Immature natural killer cell (primary cell): ENCODE measurements around the gene NCOA3. TPM values are rescaled to one million over a fixed set of nuclear protein-coding genes. Genes with fewer than 3 reads are reported as not detected.
"Not testable (repeated sequence)": the region's sequence is repeated elsewhere in the genome, so short reads cannot be mapped to it uniquely, and the experiment has no call there.

Experiments used
- DNase-seq, 3 donors: peaks; one replicate each; pipeline ENCODE4 v3.0.0; 2022; ENCODE audit warnings: mixed read lengths in 1 of 3
- H3K27ac Mint-ChIP-seq, 6 donors: one replicate each; pipeline ENCODE4 v1.8.0; 2020; ENCODE audit warnings: mixed read lengths in 6 of 6, mild to moderate bottlenecking in 5 of 6, inconsistent platforms in 4 of 6, moderate library complexity in 3 of 6
- H3K27me3 Mint-ChIP-seq, 3 donors: one replicate each; pipeline ENCODE4 v1.8.0; 2020 to 2021; ENCODE audit warnings: low read depth in 3 of 3, mild to moderate bottlenecking in 3 of 3, mixed read lengths in 3 of 3, moderate library complexity in 3 of 3, inconsistent platforms in 1 of 3
- H3K36me3 Mint-ChIP-seq, 3 donors: one replicate each; pipeline ENCODE4 v1.8.0; 2020; ENCODE audit warnings: mixed read lengths in 3 of 3, inconsistent platforms in 2 of 3, mild to moderate bottlenecking in 2 of 3
- H3K4me1 Mint-ChIP-seq, 2 donors: one replicate each; pipeline ENCODE4 v1.8.0; 2020; ENCODE audit warnings: inconsistent platforms in 2 of 2, mild to moderate bottlenecking in 2 of 2, mixed read lengths in 2 of 2, moderate library complexity in 1 of 2
- H3K4me3 Mint-ChIP-seq, 5 donors: one replicate each; pipeline ENCODE4 v1.8.0; 2020; ENCODE audit warnings: mild to moderate bottlenecking in 5 of 5, mixed read lengths in 5 of 5, inconsistent platforms in 3 of 5, moderate library complexity in 3 of 5
- H3K9me3 Mint-ChIP-seq, 6 donors: one replicate each; pipeline ENCODE4 v1.8.0; 2020; ENCODE audit warnings: mild to moderate bottlenecking in 6 of 6, mixed read lengths in 6 of 6, inconsistent platforms in 4 of 6, moderate library complexity in 3 of 6
- polyA plus RNA-seq, 3 donors: library from polyadenylated mRNA; unstranded; fragments of 300-500 nt; fragmentation: Illumina TruSeq; gene quantifications; one replicate each; pipeline ENCODE4 v1.2.3, GENCODE V29; 2021

Gene NCOA3
- polyA plus RNA-seq, 3 donors from 2014 or later, result 2.9 to 19.1 (median 5.7) TPM

DNA sequence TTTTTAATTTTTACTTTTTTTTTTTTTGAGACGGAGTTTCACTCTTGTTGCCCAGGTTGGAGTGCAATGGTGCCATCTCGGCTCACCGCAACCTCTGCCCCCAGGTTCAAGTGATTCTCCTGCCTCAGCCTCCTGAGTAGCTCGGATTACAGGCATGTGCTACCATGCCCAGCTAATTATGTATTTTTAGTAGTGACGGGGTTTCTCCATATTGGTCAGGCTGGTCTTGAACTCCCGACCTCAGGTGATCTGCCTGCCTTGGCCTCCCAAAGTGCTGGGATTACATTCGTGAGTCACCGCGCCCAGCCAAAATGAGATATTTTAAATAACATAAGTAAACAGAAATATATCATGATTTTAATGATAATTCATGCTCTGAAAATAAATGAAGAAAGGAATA is 1.6 kb upstream of the NCOA3 start:
- H3K27ac Mint-ChIP-seq, result peak overlapping the region in 4 of 6 donors; percentile 81 to 94 (median 91)

DNA sequence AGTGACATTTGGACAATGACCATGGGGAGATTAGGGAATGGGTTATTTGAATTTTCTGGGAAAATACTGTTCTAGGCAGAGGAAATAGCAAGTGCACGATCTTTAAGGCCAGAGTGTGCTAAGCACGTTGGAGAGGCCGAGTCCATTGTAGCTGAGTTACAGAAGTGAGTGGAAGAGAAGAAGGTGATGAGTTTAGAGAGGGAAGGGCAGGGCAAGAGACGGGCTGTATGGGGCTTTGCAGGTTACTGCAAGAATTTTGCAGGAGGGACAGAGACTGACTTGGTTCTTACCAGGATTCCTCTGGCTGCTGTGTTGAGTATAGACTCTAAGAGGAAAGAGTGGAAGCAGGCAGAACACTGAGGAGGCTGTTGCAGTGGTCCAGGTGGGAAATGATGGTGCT is 1.1 kb upstream of the NCOA3 start:
- Mint-ChIP-seq H3K4me1 (peaks cover 26 to 37% of the 10 kb centered on the region in 2 donors), H3K36me3 (no peaks in the 10 kb centered on the region), H3K9me3 (no peaks in the 10 kb centered on the region), H3K4me3 (peak overlapping the region; percentile 83 to 98 (median 88)), H3K27ac (peak overlapping the region; percentile 81 to 94 (median 91)), H3K27me3 (peaks cover 2 to 13% (median 6%) of the 10 kb centered on the region in 3 donors)
- peak in 1 of 3 donors; percentile 4 for DNase-seq

More for the DNA sequence above, 1.6 kb upstream of the NCOA3 start:
- Mint-ChIP-seq H3K4me1 (peaks cover 22 to 32% of the 10 kb centered on the region in 2 donors), H3K4me3 (peak overlapping the region; percentile 83 to 98 (median 88))
- not testable (repeated sequence) for H3K27me3 Mint-ChIP-seq, H3K36me3 Mint-ChIP-seq, DNase-seq, H3K9me3 Mint-ChIP-seq

DNA sequence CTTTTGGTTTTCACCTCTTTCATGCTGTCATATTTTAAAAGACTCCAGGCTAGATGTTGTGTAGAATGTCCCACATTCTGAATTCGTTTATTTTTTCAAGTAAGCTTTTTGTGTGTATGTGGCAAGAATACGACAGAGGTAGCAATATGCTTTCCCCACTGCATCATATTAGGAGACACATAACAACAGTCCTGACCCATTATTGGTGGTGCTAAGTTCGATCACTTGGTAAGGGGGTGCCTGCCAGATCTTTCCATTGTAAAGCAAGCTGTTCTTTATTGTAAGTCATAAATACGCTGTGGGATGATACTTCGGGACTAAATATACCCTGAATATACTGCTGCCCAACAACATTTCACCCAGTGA is 588 bp upstream of the NCOA3 start:
- peaks cover 2 to 14% (median 6%) of the 10 kb centered on the region in 3 donors for H3K27me3 Mint-ChIP-seq
- no peaks in the 10 kb centered on the region for H3K36me3 Mint-ChIP-seq
- DNase-seq, result peak in 1 of 3 donors; percentile 5
- no peaks in the 10 kb centered on the region for H3K9me3 Mint-ChIP-seq
- peaks cover 27 to 39% of the 10 kb centered on the region in 2 donors for H3K4me1 Mint-ChIP-seq
- H3K27ac Mint-ChIP-seq, result peak overlapping the region; percentile 81 to 94 (median 91)
- H3K4me3 Mint-ChIP-seq, result peak overlapping the region; percentile 83 to 98 (median 88)

DNA sequence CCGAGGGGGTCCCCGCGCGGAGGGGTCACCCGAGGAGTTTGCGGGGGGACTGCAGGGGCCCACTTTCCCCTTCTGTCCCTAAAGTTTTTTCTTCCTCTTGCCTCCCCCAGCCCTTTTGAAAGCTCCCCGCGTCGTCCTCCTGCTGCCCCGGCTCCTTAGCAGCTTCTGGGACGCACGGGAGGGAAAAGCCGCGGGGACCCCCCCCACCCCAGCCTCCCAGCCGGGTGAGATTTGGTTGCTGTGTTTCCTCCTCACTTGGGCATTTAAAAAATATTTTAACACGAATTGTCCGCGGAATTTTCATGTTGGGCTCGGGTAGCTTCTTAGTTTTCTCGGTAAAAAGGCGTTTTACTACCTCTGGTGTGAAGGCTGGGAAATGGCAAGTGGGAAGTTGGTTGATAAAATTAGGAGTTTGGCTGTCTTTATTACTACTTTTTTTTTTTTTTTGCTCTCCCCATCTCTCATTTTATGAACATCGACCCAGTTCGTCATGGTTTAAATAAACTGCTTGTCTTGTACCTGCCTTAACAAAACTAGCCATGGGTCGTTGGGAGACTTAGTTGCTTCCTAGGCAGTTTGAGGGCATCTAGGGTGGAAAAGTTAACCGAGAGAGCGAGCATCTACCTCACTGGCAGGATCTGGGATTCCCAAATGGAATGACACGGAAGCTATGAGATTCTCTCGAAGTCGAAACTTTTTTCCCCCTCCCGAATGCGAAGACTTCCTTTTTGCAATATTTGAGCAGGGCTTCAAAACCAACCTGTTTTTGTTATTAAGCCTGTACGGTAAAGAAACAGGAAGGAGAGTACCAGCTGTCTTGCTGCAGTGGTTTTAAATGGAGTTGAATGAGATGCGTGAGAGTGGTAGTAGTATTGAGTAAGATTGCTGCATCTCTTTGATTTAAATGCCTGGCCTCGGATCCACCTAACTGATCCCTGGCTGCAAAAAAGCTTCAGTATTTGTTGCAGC is 868 bp downstream of the NCOA3 start:
- DNase-seq, result peak; percentile 33 to 45 (median 37)
- peak overlapping the region; percentile 83 to 98 (median 88) for H3K4me3 Mint-ChIP-seq
- peaks cover 2 to 14% (median 6%) of the 10 kb centered on the region in 3 donors for H3K27me3 Mint-ChIP-seq
- H3K27ac Mint-ChIP-seq, result peak overlapping the region; percentile 42 to 94 (median 86)
- H3K9me3 Mint-ChIP-seq, result no peaks in the 10 kb centered on the region
- no peaks in the 10 kb centered on the region for H3K36me3 Mint-ChIP-seq
- peaks cover 39 to 53% of the 10 kb centered on the region in 2 donors for H3K4me1 Mint-ChIP-seq

DNA sequence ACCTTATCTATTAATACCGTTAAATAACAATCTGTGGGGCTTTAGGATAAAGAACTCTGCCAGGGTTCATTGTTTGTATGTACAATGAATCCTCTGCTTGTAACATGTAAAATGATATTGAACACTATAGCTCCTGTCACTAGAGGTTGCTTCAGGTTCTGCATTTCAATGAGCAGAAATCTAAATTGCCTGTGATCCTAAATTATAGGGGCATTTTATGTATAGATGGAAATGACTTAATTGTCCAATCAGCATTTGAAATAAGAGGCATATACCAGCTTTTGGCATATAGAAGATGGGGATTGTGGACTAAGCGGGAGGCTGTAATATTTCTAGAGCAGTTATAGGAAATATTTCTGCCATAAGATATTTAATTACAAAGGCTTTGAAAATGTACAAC is 2.0 kb downstream of the NCOA3 start:
- Mint-ChIP-seq H3K36me3 (no peaks in the 10 kb centered on the region), H3K4me3 (peak overlapping the region; percentile 70 to 98 (median 87)), H3K9me3 (no peaks in the 10 kb centered on the region), H3K4me1 (peaks cover 46 to 65% of the 10 kb centered on the region in 2 donors), H3K27ac (peak overlapping the region; percentile 5 to 81 (median 26)), H3K27me3 (peaks cover 2 to 14% (median 6%) of the 10 kb centered on the region in 3 donors)
- DNase-seq, result no peak

DNA sequence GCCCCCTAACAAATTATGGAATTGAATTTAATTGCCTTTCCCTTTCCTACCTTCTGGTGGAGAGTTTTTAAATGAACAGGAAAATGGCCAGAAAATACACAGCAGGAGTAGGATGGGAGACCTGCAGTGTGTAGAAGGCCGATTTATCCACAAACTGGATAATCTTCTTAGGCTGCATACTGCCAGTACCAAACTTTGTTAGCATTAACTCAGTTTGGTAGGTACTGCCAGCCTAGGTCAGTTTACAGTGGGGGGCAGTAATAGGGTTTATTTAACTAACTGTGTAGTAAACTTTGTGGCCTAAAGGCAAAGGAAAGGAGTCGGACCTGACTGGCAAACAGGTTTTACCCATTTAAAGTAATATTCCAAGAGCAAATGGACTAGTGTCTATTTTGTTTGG is 4.6 kb downstream of the NCOA3 start:
- no peak overlapping the region for H3K4me3 Mint-ChIP-seq
- no peak for DNase-seq

DNA sequence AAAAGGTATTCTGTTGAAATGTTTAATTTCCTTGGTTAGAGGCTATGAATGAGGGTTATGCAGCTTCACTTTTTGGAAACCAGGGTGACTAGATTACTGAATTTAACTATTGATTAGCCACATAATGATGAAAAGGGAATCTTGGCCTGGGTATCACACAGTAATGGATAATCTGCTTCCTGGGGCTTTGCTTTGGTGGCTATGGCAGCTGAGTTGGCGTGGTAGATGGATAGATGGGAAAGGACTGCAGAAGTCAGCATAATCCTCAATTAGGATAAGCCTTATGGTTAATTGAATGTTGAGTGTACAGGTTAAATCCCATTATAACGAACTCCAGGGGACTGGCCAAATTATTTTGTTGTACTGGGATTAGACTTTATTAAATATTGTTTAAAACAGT is 5.2 kb downstream of the NCOA3 start:
- Mint-ChIP-seq H3K9me3 (no peaks in the 10 kb centered on the region), H3K27me3 (peaks cover 2 to 7% (median 4%) of the 10 kb centered on the region in 3 donors), H3K4me1 (peaks cover 58 to 73% of the 10 kb centered on the region in 2 donors), H3K4me3 (peak overlapping the region in 1 of 5 donors; percentile 2), H3K27ac (peak overlapping the region in 2 of 6 donors; percentile 44 to 64), H3K36me3 (no peaks in the 10 kb centered on the region)
- no peak for DNase-seq

More for the DNA sequence above, 4.6 kb downstream of the NCOA3 start:
- H3K27ac Mint-ChIP-seq, result no peak overlapping the region
- no peaks in the 10 kb centered on the region for H3K36me3 Mint-ChIP-seq
- H3K9me3 Mint-ChIP-seq, result no peaks in the 10 kb centered on the region
- peaks cover 57 to 77% of the 10 kb centered on the region in 2 donors for H3K4me1 Mint-ChIP-seq
- peaks cover 2 to 11% (median 6%) of the 10 kb centered on the region in 3 donors for H3K27me3 Mint-ChIP-seq

DNA sequence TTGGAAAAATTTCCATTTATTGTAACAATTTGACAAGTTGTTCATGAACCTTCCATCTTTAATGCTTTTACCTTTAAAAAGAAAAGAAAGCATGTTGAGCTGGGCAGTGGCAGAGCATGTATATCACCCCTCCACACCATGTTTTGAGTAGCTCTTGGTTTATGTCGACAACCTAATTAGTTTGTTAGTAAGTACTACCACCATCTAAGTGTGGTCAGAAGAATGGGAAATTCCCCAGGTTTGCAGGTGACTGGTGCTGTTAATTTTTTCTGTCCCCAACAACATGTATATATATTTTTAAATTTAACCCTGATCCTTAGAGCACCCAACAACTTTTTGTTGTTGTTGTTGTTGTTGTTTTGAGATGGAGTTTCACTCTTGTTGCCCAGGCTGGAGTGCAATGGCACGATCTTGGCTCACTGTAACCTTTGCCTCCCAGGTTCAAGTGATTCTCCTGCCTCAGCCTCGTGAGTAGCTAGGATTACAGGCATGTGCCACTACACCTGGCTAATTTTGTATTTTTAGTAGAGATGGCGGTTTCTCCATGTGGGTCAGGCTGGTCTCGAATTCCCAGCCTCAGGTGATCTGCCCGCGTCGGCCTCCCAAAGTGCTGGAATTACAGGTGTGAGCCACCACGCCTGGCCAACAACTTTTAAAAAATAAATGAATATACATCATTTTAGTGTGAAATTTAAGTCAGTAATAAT is 5.7 kb downstream of the NCOA3 start:
- not testable (repeated sequence) for H3K27me3 Mint-ChIP-seq, H3K4me3 Mint-ChIP-seq, H3K9me3 Mint-ChIP-seq, H3K36me3 Mint-ChIP-seq, DNase-seq
- Mint-ChIP-seq H3K27ac (peak overlapping the region in 2 of 6 donors; percentile 11 to 12), H3K4me1 (peaks cover 58 to 73% of the 10 kb centered on the region in 2 donors)

DNA sequence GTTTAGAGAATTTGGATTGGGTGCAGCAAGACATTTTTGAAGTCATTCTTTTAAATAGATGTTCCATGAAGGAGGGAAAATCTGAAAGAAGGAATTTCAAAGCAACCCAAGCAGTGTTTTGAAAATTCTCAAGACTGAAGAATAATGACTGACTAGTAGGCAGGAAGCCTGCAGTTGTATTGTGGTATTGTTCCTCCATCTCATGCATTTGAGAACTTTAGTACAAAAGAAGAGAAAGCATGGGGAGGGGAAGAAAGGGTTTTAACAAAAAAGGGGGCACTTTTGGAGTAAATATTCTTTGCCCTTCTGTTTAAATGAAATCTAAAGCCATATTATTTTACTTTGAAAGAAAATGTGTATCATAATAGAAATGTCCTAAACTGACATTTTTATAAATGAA is 6.6 kb downstream of the NCOA3 start:
- Mint-ChIP-seq H3K27ac (peak overlapping the region in 2 of 6 donors; percentile 15 to 68), H3K36me3 (no peaks in the 10 kb centered on the region), H3K4me3 (peak overlapping the region in 2 of 5 donors; percentile 19 to 46), H3K4me1 (peaks cover 56 to 72% of the 10 kb centered on the region in 2 donors), H3K27me3 (peaks cover 0 to 7% (median 4%) of the 10 kb centered on the region in 3 donors), H3K9me3 (no peaks in the 10 kb centered on the region)
- no peak for DNase-seq

DNA sequence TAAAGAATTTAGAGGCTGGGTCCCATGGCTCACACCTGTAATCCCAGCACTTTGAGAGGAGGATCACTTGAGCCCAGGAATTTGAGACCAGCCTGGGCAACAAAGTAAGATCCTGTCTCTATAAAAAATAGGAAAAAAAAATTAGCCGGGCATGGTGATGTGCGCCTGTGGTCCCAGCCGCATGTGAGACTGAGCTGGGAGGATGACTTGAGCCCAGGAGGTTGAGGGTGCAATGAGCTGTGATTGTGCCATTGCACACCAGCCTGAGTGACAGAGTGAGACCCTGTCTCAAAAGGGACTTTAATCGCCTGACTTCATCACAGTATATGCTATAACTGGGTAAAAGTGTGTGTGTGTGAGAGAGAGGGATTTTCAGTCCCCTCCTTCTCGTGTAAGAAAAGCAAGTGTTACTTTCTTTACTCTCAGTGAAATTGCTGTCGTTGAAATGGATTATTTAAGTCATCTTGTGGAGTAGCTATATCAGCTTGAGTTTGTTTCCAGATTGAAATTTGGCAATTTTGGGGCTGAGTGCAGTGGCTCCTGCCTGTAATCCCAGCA is 7.5 kb downstream of the NCOA3 start:
- Mint-ChIP-seq H3K4me1 (peaks cover 50 to 72% of the 10 kb centered on the region in 2 donors), H3K27me3 (peaks cover 0 to 8% (median 4%) of the 10 kb centered on the region in 3 donors), H3K27ac (peak overlapping the region in 3 of 6 donors; percentile 4 to 68 (median 12)), H3K9me3 (no peaks in the 10 kb centered on the region), H3K4me3 (peak overlapping the region in 2 of 5 donors; percentile 12 to 38), H3K36me3 (no peaks in the 10 kb centered on the region)
- DNase-seq, result no peak

DNA sequence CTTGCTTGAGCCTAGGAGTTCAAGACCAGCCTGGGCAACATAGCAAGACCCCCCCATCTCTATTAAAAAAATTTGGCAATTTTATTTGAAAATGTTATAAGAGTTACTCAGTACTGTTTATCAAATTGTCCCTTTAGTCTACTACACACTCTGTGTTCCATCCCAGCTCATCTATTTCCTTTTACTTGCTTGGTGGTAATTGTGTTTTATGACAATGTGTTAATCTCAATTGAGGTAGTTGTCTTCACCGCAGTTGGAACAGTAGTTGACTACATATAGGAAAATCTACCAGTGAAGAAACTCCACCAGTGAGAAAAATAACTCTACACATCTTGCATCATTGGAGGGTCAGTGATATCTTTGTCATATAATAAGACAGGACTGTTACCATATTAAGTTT is 8.0 kb downstream of the NCOA3 start:
- H3K27ac Mint-ChIP-seq, result peak overlapping the region in 1 of 6 donors; percentile 17
- peaks cover 50 to 72% of the 10 kb centered on the region in 2 donors for H3K4me1 Mint-ChIP-seq
- H3K27me3 Mint-ChIP-seq, result peaks cover 0 to 8% (median 4%) of the 10 kb centered on the region in 3 donors
- H3K36me3 Mint-ChIP-seq, result no peaks in the 10 kb centered on the region
- H3K4me3 Mint-ChIP-seq, result peak overlapping the region in 2 of 5 donors; percentile 12 to 38
- H3K9me3 Mint-ChIP-seq, result no peaks in the 10 kb centered on the region
- no peak for DNase-seq

DNA sequence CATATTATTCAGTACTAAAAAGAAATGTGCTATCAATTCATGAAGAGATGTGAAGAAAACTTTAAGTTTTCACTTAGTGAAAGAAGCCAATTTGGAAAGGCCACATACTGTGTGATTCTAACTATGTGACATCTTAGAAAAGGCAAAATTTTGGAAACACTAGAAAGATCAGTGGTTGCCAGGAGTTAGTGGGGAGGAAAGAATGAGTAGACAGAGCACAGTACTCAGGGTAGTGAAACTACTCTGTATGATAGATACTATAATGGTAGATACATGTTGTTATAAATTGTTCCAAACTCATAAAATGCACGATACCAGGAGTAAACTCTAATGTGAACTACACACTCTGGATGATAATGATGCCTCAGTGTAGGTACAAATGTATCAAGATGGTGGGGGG is 14.2 kb downstream of the NCOA3 start:
- Mint-ChIP-seq H3K27ac (peak overlapping the region in 3 of 6 donors; percentile 3 to 72 (median 65)), H3K4me1 (peaks cover 16 to 39% of the 10 kb centered on the region in 2 donors), H3K4me3 (no peak overlapping the region), H3K27me3 (peaks cover 0 to 2% (median 0%) of the 10 kb centered on the region in 3 donors), H3K9me3 (peaks cover 0 to 8% (median 4%) of the 10 kb centered on the region in 6 donors), H3K36me3 (peaks cover 6 to 8% (median 7%) of the 10 kb centered on the region in 3 donors)
- no peak for DNase-seq

DNA sequence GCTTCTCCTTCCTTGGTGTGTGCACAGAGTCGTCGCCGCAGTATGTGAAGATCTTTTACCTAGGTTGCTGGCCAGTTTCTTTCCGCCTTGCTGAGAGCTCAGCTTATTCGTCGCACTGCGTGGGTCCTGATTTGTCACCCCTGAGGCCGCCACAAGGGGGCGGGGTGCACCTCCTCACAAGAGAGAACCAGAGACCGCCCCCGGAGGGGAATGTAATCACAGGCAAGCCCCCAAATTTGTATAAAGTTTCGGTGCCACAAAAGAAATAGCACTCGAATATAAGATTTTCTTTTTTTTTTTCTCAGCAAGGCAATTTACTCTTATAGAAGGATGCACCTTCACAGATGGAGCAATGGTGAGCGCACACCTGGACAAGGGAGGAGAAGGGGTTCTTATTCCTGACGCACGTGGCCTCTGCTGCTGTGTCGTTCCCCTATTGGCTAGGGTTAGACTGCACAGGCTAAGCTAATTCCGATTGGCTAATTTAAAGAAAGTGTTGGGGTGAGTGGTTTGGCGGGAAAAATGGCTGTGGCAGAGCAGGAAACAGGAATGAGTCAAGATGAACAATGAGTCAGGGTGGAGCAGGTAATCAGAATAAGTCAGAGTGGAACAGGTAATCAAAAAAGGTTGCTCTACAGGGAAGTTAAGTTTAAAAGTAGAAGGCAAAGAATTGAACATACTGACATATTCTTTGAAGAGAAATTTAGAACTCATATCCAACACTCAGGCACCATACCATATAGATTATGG is 19.5 kb downstream of the NCOA3 start:
- no peak overlapping the region for H3K4me3 Mint-ChIP-seq
- no peaks in the 10 kb centered on the region for H3K27me3 Mint-ChIP-seq
- peaks cover 21 to 23% (median 21%) of the 10 kb centered on the region in 3 donors for H3K36me3 Mint-ChIP-seq
- peaks cover 0 to 18% (median 12%) of the 10 kb centered on the region in 6 donors for H3K9me3 Mint-ChIP-seq
- H3K27ac Mint-ChIP-seq, result peak overlapping the region in 1 of 6 donors; percentile 65
- DNase-seq, result no peak
- H3K4me1 Mint-ChIP-seq, result peaks cover 16 to 31% of the 10 kb centered on the region in 2 donors
